HL-60/S4 treated with retinoic acid at 250 ng/mL for 4 days and 3 days (cell line): Measurements from ENCODE around the gene NLK.
"Not testable (repeated sequence)": the region's sequence is repeated elsewhere in the genome, so short reads cannot be mapped to it uniquely, and the experiment has no call there.

ENCODE experiments used
- in situ Hi-C: fragments of 300-500 bp; cut with MboI; formaldehyde crosslinking; loops from 2 replicates; pipeline ENCODE4 v1.7.0; 2022; ENCODE audit warnings: low sequenced_read_pairs

NLK gene

GRCh38 chr17:28071179-28071578, 28.7 kb downstream of the NLK start:
- in situ Hi-C loops = loop anchor here (25.0 kb wide), 1 partner anchor 91 kb away; no protein-coding TSS in a partner anchor

GRCh38 chr17:28071891-28072606, 29.6 kb downstream of the NLK start:
- in situ Hi-C loops = loop anchor here (25.0 kb wide), 1 partner anchor 90 kb away; no protein-coding TSS in a partner anchor

- in situ Hi-C loops = loop anchor here (25.0 kb wide), 1 partner anchor 89 kb away; no protein-coding TSS in a partner anchor
These were observed 30.6 kb downstream of the NLK start for GRCh38 chr17:28072936-28073533.

- in situ Hi-C loops = loop anchor here (25.0 kb wide), 1 partner anchor 88 kb away; no protein-coding TSS in a partner anchor
These were observed 31.5 kb downstream of the NLK start for GRCh38 chr17:28074010-28074409.

GRCh38 chr17:28076144-28076543, 33.7 kb downstream of the NLK start:
- in situ Hi-C loops = no loop called here

- in situ Hi-C loops = not testable (repeated sequence)
These were observed 34.7 kb downstream of the NLK start for GRCh38 chr17:28077140-28077539.

- in situ Hi-C loops = no loop called here
These were observed 36.1 kb downstream of the NLK start for GRCh38 chr17:28078341-28079229.

- in situ Hi-C loops = no loop called here
These were observed 39.0 kb downstream of the NLK start for GRCh38 chr17:28081467-28081866.

- in situ Hi-C loops = no loop called here
These were observed 43.3 kb downstream of the NLK start for GRCh38 chr17:28085766-28086165.

GRCh38 chr17:28086519-28086918, 44.0 kb downstream of the NLK start:
- in situ Hi-C loops = no loop called here

GRCh38 chr17:28087743-28088142, 45.3 kb downstream of the NLK start:
- in situ Hi-C loops = no loop called here

- in situ Hi-C loops = no loop called here
These were observed 48.1 kb downstream of the NLK start for GRCh38 chr17:28090551-28090950.

- in situ Hi-C loops = no loop called here
These were observed 49.6 kb downstream of the NLK start for GRCh38 chr17:28092088-28092487.

- in situ Hi-C loops = no loop called here
These were observed 51.7 kb downstream of the NLK start for GRCh38 chr17:28093999-28094716.

- in situ Hi-C loops = no loop called here
These were observed 54.3 kb downstream of the NLK start for GRCh38 chr17:28096756-28097155.

GRCh38 chr17:28097254-28097653, 54.8 kb downstream of the NLK start:
- in situ Hi-C loops = no loop called here

GRCh38 chr17:28097901-28098300, 55.4 kb downstream of the NLK start:
- in situ Hi-C loops = no loop called here

GRCh38 chr17:28098591-28098990, 56.1 kb downstream of the NLK start:
- in situ Hi-C loops = not testable (repeated sequence)

GRCh38 chr17:28100251-28100650, 57.8 kb downstream of the NLK start:
- in situ Hi-C loops = no loop called here

- in situ Hi-C loops = no loop called here
These were observed 58.5 kb downstream of the NLK start for GRCh38 chr17:28100936-28101335.

GRCh38 chr17:28101919-28102318, 59.4 kb downstream of the NLK start:
- in situ Hi-C loops = no loop called here
